ENCODE data around the gene ZDHHC20. TPM values are rescaled to one million over a fixed set of nuclear protein-coding genes. Genes with fewer than 3 reads are reported as not detected.

Gene ZDHHC20
- total and polyA plus RNA-seq, 2 of the 4 experiments (the other 2 are of a cell fraction) = 16.1 to 72.4 TPM

DNA sequence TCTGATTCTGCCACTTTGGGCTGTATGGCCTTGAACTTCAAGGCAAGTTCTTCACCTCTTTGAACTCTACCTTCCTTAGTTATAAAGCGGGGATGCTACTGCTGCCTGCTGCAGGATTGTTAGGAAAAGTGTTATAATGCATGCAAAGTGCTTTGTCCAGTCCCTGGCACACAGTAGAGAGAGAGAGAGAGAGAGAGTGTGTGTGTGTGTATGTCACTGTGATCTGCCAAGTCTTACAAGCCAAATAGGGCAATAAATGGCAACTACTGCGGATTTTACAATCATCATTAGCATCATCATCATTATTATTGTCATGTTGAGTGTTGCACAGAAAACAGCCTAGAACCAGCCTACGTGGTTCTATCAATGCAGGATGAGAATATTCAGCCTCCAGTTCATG is 136.1 kb downstream of the ZDHHC20 start:
- H4K8ac ChIP-seq (ENCODE audit: low read depth in 2 of 2, low read length in 2 of 2) = no peak overlapping the region
- 83% methylated on average over 1 of the region's 3 CpGs; no CpG with 5 or more reads in 1 of the 2 experiments for WGBS, 2 experiments (ENCODE audit: extremely low coverage in 2 of 2, insufficient read length in 1 of 2)
- ATAC-seq (ENCODE audit: low read depth) (no peak), DNase-seq (no peak)
- no peak overlapping the region for H3K14ac ChIP-seq (replicated peaks; ENCODE audit: low read depth, low read length)
- no peak overlapping the region for H2BK5ac ChIP-seq (ENCODE audit: low read depth, low read length, poor library complexity, severe bottlenecking)
- TF ChIP-seq, protein P1, sequence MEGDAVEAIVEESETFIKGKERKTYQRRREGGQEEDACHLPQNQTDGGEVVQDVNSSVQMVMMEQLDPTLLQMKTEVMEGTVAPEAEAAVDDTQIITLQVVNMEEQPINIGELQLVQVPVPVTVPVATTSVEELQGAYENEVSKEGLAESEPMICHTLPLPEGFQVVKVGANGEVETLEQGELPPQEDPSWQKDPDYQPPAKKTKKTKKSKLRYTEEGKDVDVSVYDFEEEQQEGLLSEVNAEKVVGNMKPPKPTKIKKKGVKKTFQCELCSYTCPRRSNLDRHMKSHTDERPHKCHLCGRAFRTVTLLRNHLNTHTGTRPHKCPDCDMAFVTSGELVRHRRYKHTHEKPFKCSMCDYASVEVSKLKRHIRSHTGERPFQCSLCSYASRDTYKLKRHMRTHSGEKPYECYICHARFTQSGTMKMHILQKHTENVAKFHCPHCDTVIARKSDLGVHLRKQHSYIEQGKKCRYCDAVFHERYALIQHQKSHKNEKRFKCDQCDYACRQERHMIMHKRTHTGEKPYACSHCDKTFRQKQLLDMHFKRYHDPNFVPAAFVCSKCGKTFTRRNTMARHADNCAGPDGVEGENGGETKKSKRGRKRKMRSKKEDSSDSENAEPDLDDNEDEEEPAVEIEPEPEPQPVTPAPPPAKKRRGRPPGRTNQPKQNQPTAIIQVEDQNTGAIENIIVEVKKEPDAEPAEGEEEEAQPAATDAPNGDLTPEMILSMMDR (conservative IDR thresholded peaks at IDR 0.05; ENCODE audit: low read depth, low read length) = no peak
- no peak for TF ChIP-seq MXI1 (IDR thresholded peaks at IDR 0.05; ENCODE audit: borderline replicate concordance, low read depth, low read length)
- H2AK5ac ChIP-seq (ENCODE audit: low read depth, low read length) = no peak overlapping the region
- no peak overlapping the region for H2AK9ac ChIP-seq (replicated peaks; ENCODE audit: low read depth, low read length, poor library complexity)
- in situ Hi-C loops (cut with MboI; ENCODE audit: low sequenced_read_pairs) (no loop called here), dilution Hi-C loops (cut with HindIII; ENCODE audit: low sequenced_read_pairs, unreplicated experiment) (no loop called here), intact Hi-C loops (cut with micrococcal nuclease) (no loop called here)
- H3K27ac ChIP-seq (ENCODE audit: insufficient read depth, low read length) = no peak overlapping the region
- H3K4me3 ChIP-seq (ENCODE audit: insufficient read depth, low read depth, low read length) = no peak overlapping the region
- ChIA-PET POLR2A (ENCODE audit: unreplicated experiment) (no interaction called here), CTCF (no interaction called here)
- H3K56ac ChIP-seq (ENCODE audit: extremely low read depth, insufficient read depth, low read length) = no peak overlapping the region
- no peaks in the 10 kb centered on the region for H3K9me1 ChIP-seq (ENCODE audit: insufficient read depth, low read length)
- no TSS peak for BruUV-seq (replicated peaks)
- H3K9ac ChIP-seq (ENCODE audit: low read depth, low read length) = no peak overlapping the region
- H4K5ac ChIP-seq (ENCODE audit: low read depth, low read length) = no peak overlapping the region
- no peak overlapping the region for H3K4ac ChIP-seq (ENCODE audit: low read depth, low read length)
- no peaks in the 10 kb centered on the region for H3K79me1 ChIP-seq (ENCODE audit: low read depth in 1 of 2, low read length in 2 of 2)
- H3K23ac ChIP-seq (ENCODE audit: low read depth, low read length) = no peak overlapping the region
- H4K91ac ChIP-seq (ENCODE audit: insufficient read depth, low read depth, low read length) = no peak overlapping the region
- H3K36me3 ChIP-seq (ENCODE audit: control insufficient read depth, insufficient read depth, low read length) = no peaks in the 10 kb centered on the region
- H2BK15ac ChIP-seq (ENCODE audit: low read depth, low read length) = no peak overlapping the region
- no peaks in the 10 kb centered on the region for H4K20me1 ChIP-seq (ENCODE audit: insufficient read depth, low read length)
- H3K27me3 ChIP-seq (ENCODE audit: control insufficient read depth, insufficient read depth, low read length) = peaks cover 4% of the 10 kb centered on the region
- H3K4me2 ChIP-seq (ENCODE audit: low read depth, low read length) = no peak overlapping the region
- H2BK20ac ChIP-seq (ENCODE audit: low read depth, low read length) = no peak overlapping the region
- no peaks in the 10 kb centered on the region for H3K4me1 ChIP-seq (ENCODE audit: control insufficient read depth, insufficient read depth, low read length)
- H3K9me3 ChIP-seq (ENCODE audit: control insufficient read depth, insufficient read depth, low read length) = no peaks in the 10 kb centered on the region
- H2BK120ac ChIP-seq (ENCODE audit: low read depth, low read length) = no peak overlapping the region
- H2AFZ ChIP-seq (replicated peaks; ENCODE audit: low read length, poor library complexity) = no peak overlapping the region
- no peak overlapping the region for H3K18ac ChIP-seq (ENCODE audit: low read depth, low read length)

Small RNAs within 50 kb of the gene (microRNA-seq; reads per million reads assigned to microRNA genes)
- gene RNA5SP25 (ENCODE audit: insufficient read depth, insufficient read length) = not detected

Small RNAs within 50 kb of the gene (small RNA-seq; reads per million reads assigned to genes)
- gene RNA5SP25 = 0 to 0.60 (median 0.15) reads per million in 5 experiments

Other genes with a start within 250 kb of the ZDHHC20 start
- gene MICU2, start 144.9 kb upstream of the ZDHHC20 start, total RNA-seq (2012; rRNA removed) = 14.9 and 29.2 TPM in 2 replicates
- 23.0 and 25.0 TPM in 2 replicates for gene MICU2, start 144.9 kb upstream of the ZDHHC20 start, polyA plus RNA-seq (2012; rRNA removed)
- gene FGF9, start 211.8 kb upstream of the ZDHHC20 start, total RNA-seq (2012; rRNA removed) = under 0.01 TPM in 2 replicates
- gene FGF9, start 211.8 kb upstream of the ZDHHC20 start, polyA plus RNA-seq (2012; rRNA removed) = 0.03 and 0.05 TPM in 2 replicates